GM12801 (cell line): ENCODE data around the gene ZFP36L1.

Experiments used
- CTCF ChIP-seq: IDR thresholded peaks from one replicate; pipeline ENCODE4 v1.5.1; 2011; ENCODE audit warnings: control low read depth; ENCODE audit not compliant: insufficient read length; ENCODE audit errors: extremely low read depth

ZFP36L1 gene

GRCh38 chr14:68825729-68826128, 32.9 kb upstream of the ZFP36L1 start:
- TF ChIP-seq CTCF: no peak

- TF ChIP-seq CTCF: peak; percentile 17
Observed at GRCh38 chr14:68824517-68825347, 31.9 kb upstream of the ZFP36L1 start.

GRCh38 chr14:68824207-68824516, 31.3 kb upstream of the ZFP36L1 start:
- TF ChIP-seq CTCF: no peak

GRCh38 chr14:68823434-68824206, 30.8 kb upstream of the ZFP36L1 start:
- no peak for TF ChIP-seq CTCF

GRCh38 chr14:68822926-68823325, 30.1 kb upstream of the ZFP36L1 start:
- no peak for TF ChIP-seq CTCF

GRCh38 chr14:68822132-68822651, 29.3 kb upstream of the ZFP36L1 start:
- no peak for TF ChIP-seq CTCF

GRCh38 chr14:68820999-68821683, 28.3 kb upstream of the ZFP36L1 start:
- TF ChIP-seq CTCF: no peak
